H7 (cell line): ENCODE results near the gene CNTN1. TPM values are rescaled to one million over a fixed set of nuclear protein-coding genes. Genes with fewer than 3 reads are reported as not detected.
"Not testable (repeated sequence)": the region's sequence is repeated elsewhere in the genome, so short reads cannot be mapped to it uniquely, and the experiment has no call there.

ENCODE experiments used
- DNase-seq: peaks from one replicate; pipeline ENCODE4 v3.0.0; 2012
- H3K27me3 ChIP-seq: 2 replicates; pipeline ENCODE4 v1.6.0; 2011; ENCODE audit warnings: mild to moderate bottlenecking, low read length; ENCODE audit not compliant: control insufficient read depth, insufficient read depth
- H3K36me3 ChIP-seq: replicated peaks from 2 replicates; pipeline ENCODE4 v1.5.1; 2011; ENCODE audit warnings: low read length; ENCODE audit not compliant: control insufficient read depth, insufficient read depth
- H3K4me3 ChIP-seq: 2 replicates; pipeline ENCODE4 v1.5.1; 2011; ENCODE audit warnings: low read depth, mild to moderate bottlenecking, control low read depth, low read length, moderate library complexity; ENCODE audit not compliant: insufficient read depth
- total RNA-seq: library from RNA; depleted of rRNA; stranded (reverse); fragments of >200 nt; shearing (Covaris generic); gene quantifications from 2 replicates; pipeline ENCODE4 v1.2.3, GENCODE V29; 2014

Gene CNTN1
- total RNA-seq, 1 experiment from 2014 or later, result 2.9 TPM

GRCh38 chr12:40727774-40728483, 35.7 kb downstream of the CNTN1 start:
- no peak overlapping the region for H3K4me3 ChIP-seq
- H3K27me3 ChIP-seq, result no peaks in the 10 kb centered on the region
- no peaks in the 10 kb centered on the region for H3K36me3 ChIP-seq
- no peak for DNase-seq

DNA sequence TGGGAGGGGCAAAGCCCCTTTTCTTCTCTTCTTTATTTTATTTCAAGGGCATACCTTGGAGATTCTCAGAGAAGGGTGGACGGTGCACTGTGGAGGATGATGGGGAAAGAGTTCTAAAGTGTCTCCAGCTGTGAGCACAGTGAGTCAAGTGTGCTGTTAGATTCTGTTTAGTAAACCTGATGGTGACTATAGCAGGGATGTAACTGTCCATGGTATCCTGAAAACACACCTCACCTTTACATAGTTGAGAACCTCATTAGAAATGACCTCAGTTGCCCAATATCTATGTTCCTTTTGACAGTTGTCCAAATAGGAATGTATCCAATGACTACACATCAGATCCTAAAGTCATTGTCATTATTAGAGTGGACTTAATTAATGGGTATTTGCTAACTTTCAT, 38.0 kb downstream of the CNTN1 start:
- Histone ChIP-seq H3K4me3 (no peak overlapping the region), H3K36me3 (no peaks in the 10 kb centered on the region), H3K27me3 (no peaks in the 10 kb centered on the region)
- DNase-seq, result no peak

DNA sequence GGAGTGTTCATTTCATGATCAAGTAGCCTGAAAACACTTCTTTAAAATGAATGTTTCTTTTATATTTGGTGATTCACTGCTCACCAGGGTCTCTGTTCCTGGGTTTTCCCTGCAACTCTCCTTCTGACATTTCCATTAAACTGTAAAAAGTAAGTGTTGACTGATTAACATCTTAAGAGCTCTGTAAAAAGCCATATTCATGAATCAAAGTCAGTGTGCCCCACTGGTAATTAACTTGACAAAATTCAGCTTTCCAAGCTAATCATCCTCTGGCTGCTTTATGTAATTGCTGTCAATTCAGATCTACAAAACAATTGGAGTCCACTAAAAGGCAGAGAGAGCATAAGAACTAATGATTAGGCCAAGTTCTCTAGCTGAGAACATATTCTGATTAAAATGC, 41.6 kb downstream of the CNTN1 start:
- DNase-seq, result no peak
- Histone ChIP-seq H3K36me3 (no peaks in the 10 kb centered on the region), H3K27me3 (no peaks in the 10 kb centered on the region), H3K4me3 (no peak overlapping the region)

- Histone ChIP-seq H3K4me3 (no peak overlapping the region), H3K27me3 (no peaks in the 10 kb centered on the region), H3K36me3 (no peaks in the 10 kb centered on the region)
- no peak for DNase-seq
Measured at GRCh38 chr12:40734276-40734675, 42.0 kb downstream of the CNTN1 start.

- Histone ChIP-seq H3K4me3 (no peak overlapping the region), H3K27me3 (no peaks in the 10 kb centered on the region), H3K36me3 (no peaks in the 10 kb centered on the region)
- DNase-seq, result no peak
Measured at GRCh38 chr12:40735551-40736230, 43.5 kb downstream of the CNTN1 start.

- H3K27me3 ChIP-seq, H3K4me3 ChIP-seq, DNase-seq, H3K36me3 ChIP-seq: not testable (repeated sequence)
Measured at GRCh38 chr12:40737416-40737815, 45.2 kb downstream of the CNTN1 start.

DNA sequence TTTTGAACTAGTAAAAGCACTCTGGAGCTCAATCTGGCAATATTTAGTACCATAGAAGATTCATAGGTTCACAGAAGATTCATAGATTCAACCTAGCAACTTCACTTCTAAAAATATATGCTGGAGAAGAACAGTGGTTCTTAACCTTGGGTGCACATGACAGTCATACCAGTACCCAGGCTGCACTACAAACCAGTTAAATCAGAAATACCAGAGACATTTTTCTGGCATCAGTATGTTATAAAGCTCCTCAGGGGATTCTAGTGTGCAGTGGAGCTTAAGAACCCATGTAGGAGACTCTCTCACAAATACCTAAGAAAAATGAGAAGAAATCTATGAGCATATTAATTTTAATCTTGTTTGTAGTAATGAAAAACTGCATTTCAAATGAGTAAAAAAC, 46.6 kb downstream of the CNTN1 start:
- no peaks in the 10 kb centered on the region for H3K27me3 ChIP-seq
- no peak for DNase-seq
- H3K4me3 ChIP-seq, result no peak overlapping the region
- no peaks in the 10 kb centered on the region for H3K36me3 ChIP-seq

- Histone ChIP-seq H3K27me3 (no peaks in the 10 kb centered on the region), H3K36me3 (no peaks in the 10 kb centered on the region), H3K4me3 (no peak overlapping the region)
- no peak for DNase-seq
Measured at GRCh38 chr12:40742041-40742440, 49.8 kb downstream of the CNTN1 start.

- no peak for DNase-seq
- no peaks in the 10 kb centered on the region for H3K36me3 ChIP-seq
- H3K4me3 ChIP-seq, result no peak overlapping the region
- no peaks in the 10 kb centered on the region for H3K27me3 ChIP-seq
Measured at GRCh38 chr12:40745386-40745785, 53.1 kb downstream of the CNTN1 start.

DNA sequence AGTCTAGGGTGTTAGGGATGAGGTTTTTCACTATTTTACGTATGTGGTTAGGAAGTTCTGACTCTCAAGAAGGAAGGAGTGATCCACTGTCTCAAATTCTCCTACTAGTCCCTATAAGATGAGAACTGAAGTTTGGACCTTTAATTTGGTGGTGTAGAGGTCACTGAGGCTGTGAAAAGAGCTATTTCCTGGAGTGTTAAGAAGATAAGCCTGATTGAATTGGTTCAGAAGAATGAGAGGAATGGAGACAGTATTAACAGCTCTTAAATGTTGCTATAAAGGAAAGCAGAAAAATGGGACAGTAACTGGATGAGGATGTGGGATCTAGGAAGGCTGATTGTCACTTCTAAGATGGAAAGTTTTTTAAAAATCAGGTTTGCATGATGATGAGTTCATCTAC, 57.6 kb downstream of the CNTN1 start:
- Histone ChIP-seq H3K4me3 (no peak overlapping the region), H3K36me3 (no peaks in the 10 kb centered on the region), H3K27me3 (no peaks in the 10 kb centered on the region)
- DNase-seq, result no peak

DNA sequence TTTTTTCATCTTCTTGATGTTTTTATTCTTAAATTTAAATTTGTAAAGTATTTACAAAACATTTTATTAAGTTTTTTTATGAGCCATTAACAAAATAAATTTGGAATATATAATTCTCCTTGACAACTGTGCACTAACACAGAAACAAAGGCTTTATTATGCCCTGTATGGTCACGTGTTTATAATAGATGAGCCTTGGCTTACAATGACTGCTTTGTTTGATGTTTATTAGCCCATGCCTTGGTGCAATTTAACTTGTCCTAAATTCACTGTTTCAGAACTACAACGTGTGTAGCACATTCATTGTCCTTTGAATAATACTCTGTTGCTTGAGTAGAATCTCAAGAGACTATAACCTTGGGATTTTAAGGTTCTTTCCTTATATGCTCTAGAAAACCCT, 59.8 kb downstream of the CNTN1 start:
- no peaks in the 10 kb centered on the region for H3K36me3 ChIP-seq

GRCh38 chr12:40760821-40761220, 68.6 kb downstream of the CNTN1 start:
- no peaks in the 10 kb centered on the region for H3K27me3 ChIP-seq
- no peak overlapping the region for H3K4me3 ChIP-seq
- no peak for DNase-seq
- H3K36me3 ChIP-seq, result no peaks in the 10 kb centered on the region

More for the DNA sequence above, 59.8 kb downstream of the CNTN1 start:
- Histone ChIP-seq H3K27me3 (no peaks in the 10 kb centered on the region), H3K4me3 (no peak overlapping the region)
- no peak for DNase-seq

- Histone ChIP-seq H3K27me3 (no peaks in the 10 kb centered on the region), H3K4me3 (no peak overlapping the region), H3K36me3 (no peaks in the 10 kb centered on the region)
- no peak for DNase-seq
Measured at GRCh38 chr12:40762072-40762471, 69.8 kb downstream of the CNTN1 start.

DNA sequence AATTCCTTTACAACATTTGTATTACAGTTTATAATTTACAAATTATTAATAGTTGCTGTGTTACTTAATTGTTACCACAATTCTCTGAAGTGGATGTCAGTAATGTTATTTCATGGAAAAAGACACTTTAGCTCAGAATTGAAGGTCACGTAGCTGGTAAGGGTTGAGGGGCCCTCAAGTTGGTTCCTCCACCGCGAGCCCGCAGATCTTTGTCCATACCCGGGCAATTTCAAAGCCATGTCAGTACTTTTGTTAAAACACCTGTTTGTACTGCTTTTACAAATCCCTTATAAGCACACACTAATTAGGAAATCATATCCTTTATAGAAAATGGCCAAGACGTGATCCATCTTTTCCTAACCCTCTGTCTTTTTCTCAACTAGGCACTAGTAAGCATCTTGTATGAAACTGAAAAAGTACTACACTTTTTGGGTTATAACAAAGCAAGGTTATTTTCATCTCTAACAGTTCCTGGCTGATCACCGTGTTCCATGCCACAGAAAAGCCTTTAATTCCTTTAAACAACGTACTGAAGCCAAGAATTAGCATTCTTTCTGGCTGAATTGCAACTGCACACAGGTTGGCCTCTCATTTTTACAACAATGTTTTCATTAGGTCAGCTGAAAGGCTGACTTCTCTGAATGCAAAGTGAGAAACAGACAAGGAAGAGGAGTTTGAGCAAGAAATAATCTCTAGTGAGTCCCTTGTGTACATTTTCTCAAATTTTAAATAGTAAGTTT, 76.1 kb downstream of the CNTN1 start:
- Histone ChIP-seq H3K36me3 (no peaks in the 10 kb centered on the region), H3K4me3 (no peak overlapping the region), H3K27me3 (no peaks in the 10 kb centered on the region)
- DNase-seq, result no peak

DNA sequence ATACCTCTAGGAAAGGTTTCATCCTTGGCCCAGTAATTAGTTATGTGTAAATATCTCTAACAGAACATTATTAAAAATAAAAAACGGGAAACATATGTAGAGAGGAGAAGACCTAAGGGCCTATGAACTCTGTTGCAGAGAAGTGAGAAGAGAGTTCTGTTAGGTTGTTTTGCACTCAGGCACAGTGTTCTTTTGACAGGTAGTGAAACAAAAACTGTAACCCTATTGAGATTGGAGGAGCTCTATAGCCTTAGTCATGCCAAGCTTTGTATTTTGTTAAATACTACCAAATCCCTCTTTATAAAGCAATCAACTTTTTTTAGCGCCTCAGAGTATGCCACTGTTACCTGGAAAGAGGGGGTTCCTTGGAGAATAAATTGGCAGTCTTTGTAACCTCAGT, 77.6 kb downstream of the CNTN1 start:
- Histone ChIP-seq H3K27me3 (no peaks in the 10 kb centered on the region), H3K36me3 (no peaks in the 10 kb centered on the region), H3K4me3 (no peak overlapping the region)
- DNase-seq, result no peak
